GM12872 (cell line): ENCODE data around the gene ZNF800.

Source experiments
- CTCF ChIP-seq: IDR thresholded peaks from 3 replicates; pipeline ENCODE4 v1.5.1; 2011; ENCODE audit warnings: low read depth, mild to moderate bottlenecking, low read length, moderate library complexity; ENCODE audit not compliant: insufficient read depth

Gene ZNF800

GRCh38 chr7:127375631-127376030, 16.9 kb downstream of the ZNF800 start:
- no peak for TF ChIP-seq CTCF

- no peak for TF ChIP-seq CTCF
These were observed 24.8 kb downstream of the ZNF800 start for GRCh38 chr7:127367679-127368078.

GRCh38 chr7:127366680-127367079, 25.8 kb downstream of the ZNF800 start:
- TF ChIP-seq CTCF = no peak

- no peak for TF ChIP-seq CTCF
These were observed 26.6 kb downstream of the ZNF800 start for GRCh38 chr7:127365957-127366315.

GRCh38 chr7:127365164-127365956, 27.1 kb downstream of the ZNF800 start:
- TF ChIP-seq CTCF = no peak

- no peak for TF ChIP-seq CTCF
These were observed 30.0 kb downstream of the ZNF800 start for GRCh38 chr7:127362364-127363027.

- no peak for TF ChIP-seq CTCF
These were observed 30.8 kb downstream of the ZNF800 start for GRCh38 chr7:127361736-127362135.
